Measurements from ENCODE around the gene NEGR1.

The NEGR1 gene

GRCh38 chr1:71834601-71835441 lies 447.5 kb downstream of the NEGR1 start:
- H3K36me3 ChIP-seq (ENCODE audit: control insufficient read depth, insufficient read depth, low read length): no peaks in the 10 kb centered on the region
- DNase-seq: no peak

DNA sequence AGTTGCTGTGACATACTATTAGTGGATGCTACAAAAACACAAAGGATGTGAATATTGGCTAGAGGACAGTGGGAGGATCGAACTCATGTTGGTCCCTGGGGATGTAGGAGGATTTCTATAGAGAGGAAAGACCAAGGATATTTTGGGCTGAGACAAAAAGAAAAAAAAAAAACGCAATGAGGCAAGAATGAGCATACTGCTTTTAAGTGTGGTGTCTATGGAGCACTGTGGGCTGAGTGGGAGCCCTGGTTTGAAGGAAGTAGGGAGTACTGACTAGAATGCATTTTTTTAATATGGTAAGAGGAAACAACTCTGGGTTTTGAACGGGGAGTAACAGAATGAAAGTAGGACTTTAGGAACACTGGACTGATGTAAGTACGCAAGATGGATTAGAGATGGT lies 450.7 kb downstream of the NEGR1 start:
- H3K36me3 ChIP-seq (ENCODE audit: control insufficient read depth, insufficient read depth, low read length): no peaks in the 10 kb centered on the region
- H3K4me3 ChIP-seq (ENCODE audit: insufficient read depth, low read depth, low read length, poor library complexity, severe bottlenecking): no peak overlapping the region
- no peak overlapping the region for H3K27ac ChIP-seq (ENCODE audit: insufficient read depth, low read length, poor library complexity, severe bottlenecking)
- no peaks in the 10 kb centered on the region for H3K9me3 ChIP-seq (ENCODE audit: control insufficient read depth, low read length)
- no peaks in the 10 kb centered on the region for H3K4me1 ChIP-seq (ENCODE audit: control insufficient read depth, insufficient read depth, low read length, poor library complexity, severe bottlenecking)
- DNase-seq: no peak
- no peaks in the 10 kb centered on the region for H3K27me3 ChIP-seq (replicated peaks; ENCODE audit: control insufficient read depth, insufficient read depth, low read length, poor library complexity, severe bottlenecking)

More at GRCh38 chr1:71834601-71835441, 447.5 kb downstream of the NEGR1 start:
- Histone ChIP-seq H3K27ac (ENCODE audit: insufficient read depth, low read length, poor library complexity, severe bottlenecking) (no peak overlapping the region), H3K9me3 (ENCODE audit: control insufficient read depth, low read length) (no peaks in the 10 kb centered on the region), H3K4me1 (ENCODE audit: control insufficient read depth, insufficient read depth, low read length, poor library complexity, severe bottlenecking) (no peaks in the 10 kb centered on the region), H3K27me3 (replicated peaks; ENCODE audit: control insufficient read depth, insufficient read depth, low read length, poor library complexity, severe bottlenecking) (no peaks in the 10 kb centered on the region), H3K4me3 (ENCODE audit: insufficient read depth, low read depth, low read length, poor library complexity, severe bottlenecking) (no peak overlapping the region)

- H3K36me3 ChIP-seq (ENCODE audit: control insufficient read depth, insufficient read depth, low read length): no peaks in the 10 kb centered on the region
Observed at GRCh38 chr1:71829346-71829745, 453.0 kb downstream of the NEGR1 start.

DNA sequence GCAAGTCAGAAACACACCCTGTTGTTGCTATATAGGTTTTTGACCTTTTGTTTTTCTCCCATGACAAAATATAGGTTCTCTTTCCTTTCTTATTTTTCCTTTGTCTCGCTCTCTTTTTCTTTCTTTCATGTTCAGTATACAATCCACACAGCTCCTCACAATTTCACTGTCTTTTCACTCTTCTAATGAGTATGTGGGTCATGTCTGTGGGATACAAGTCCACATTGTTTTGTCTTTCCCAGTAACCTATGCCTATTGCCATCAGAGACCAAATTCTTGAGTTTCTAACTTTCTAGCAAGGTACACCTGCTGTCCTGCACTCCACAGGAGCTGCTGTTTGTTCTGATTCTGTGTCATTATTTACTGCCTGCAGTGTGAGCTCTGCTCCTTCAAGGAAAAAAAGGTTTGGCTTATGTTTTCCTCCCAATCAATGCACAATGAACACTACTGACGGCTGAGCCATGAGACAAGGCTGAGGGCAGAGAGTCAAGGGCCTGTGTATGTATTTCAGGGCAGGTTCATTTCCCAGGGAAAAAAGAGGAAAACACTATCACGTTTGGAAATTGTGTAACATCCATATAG lies 453.8 kb downstream of the NEGR1 start:
- H3K27me3 ChIP-seq (replicated peaks; ENCODE audit: control insufficient read depth, insufficient read depth, low read length, poor library complexity, severe bottlenecking): no peaks in the 10 kb centered on the region
- no peaks in the 10 kb centered on the region for H3K36me3 ChIP-seq (ENCODE audit: control insufficient read depth, insufficient read depth, low read length)
- no peak overlapping the region for H3K27ac ChIP-seq (ENCODE audit: insufficient read depth, low read length, poor library complexity, severe bottlenecking)
- no peak overlapping the region for H3K4me3 ChIP-seq (ENCODE audit: insufficient read depth, low read depth, low read length, poor library complexity, severe bottlenecking)
- DNase-seq: no peak
- H3K4me1 ChIP-seq (ENCODE audit: control insufficient read depth, insufficient read depth, low read length, poor library complexity, severe bottlenecking): no peaks in the 10 kb centered on the region
- H3K9me3 ChIP-seq (ENCODE audit: control insufficient read depth, low read length): no peaks in the 10 kb centered on the region

More at GRCh38 chr1:71829346-71829745, 453.0 kb downstream of the NEGR1 start:
- H3K4me1 ChIP-seq (ENCODE audit: control insufficient read depth, insufficient read depth, low read length, poor library complexity, severe bottlenecking): no peaks in the 10 kb centered on the region
- DNase-seq: no peak
- H3K4me3 ChIP-seq (ENCODE audit: insufficient read depth, low read depth, low read length, poor library complexity, severe bottlenecking): no peak overlapping the region
- no peaks in the 10 kb centered on the region for H3K9me3 ChIP-seq (ENCODE audit: control insufficient read depth, low read length)
- no peak overlapping the region for H3K27ac ChIP-seq (ENCODE audit: insufficient read depth, low read length, poor library complexity, severe bottlenecking)
- H3K27me3 ChIP-seq (replicated peaks; ENCODE audit: control insufficient read depth, insufficient read depth, low read length, poor library complexity, severe bottlenecking): no peaks in the 10 kb centered on the region

DNA sequence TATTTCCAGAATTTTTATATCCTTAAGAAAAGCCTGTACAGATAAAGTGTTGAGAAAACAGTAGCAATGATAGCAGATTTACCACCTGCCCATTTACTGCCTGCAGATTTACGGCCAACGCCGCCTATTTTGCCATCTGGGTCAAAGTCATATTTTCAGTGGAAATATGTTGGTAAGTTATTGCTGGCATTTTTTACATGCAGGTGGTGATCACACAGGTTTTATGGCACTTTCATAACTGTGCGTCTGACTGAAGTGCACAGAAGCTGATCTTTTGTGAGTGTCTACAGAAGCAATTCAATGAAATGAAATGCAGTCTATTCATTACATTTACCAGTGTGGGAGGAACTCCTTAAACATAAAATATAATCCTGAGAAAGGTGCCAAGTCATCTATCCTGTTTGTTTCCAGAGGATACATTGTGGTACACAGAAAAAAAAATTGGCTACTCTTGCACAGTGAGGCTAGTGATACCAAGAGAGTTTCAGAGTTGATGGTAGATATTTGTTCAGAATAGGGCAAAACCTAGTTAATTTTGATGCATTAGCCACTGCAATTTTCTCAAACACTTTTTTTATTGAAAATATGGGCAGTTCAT lies 458.5 kb downstream of the NEGR1 start:
- no peaks in the 10 kb centered on the region for H3K9me3 ChIP-seq (ENCODE audit: control insufficient read depth, low read length)
- DNase-seq: no peak
- H3K4me1 ChIP-seq (ENCODE audit: control insufficient read depth, insufficient read depth, low read length, poor library complexity, severe bottlenecking): no peaks in the 10 kb centered on the region
- no peak overlapping the region for H3K4me3 ChIP-seq (ENCODE audit: insufficient read depth, low read depth, low read length, poor library complexity, severe bottlenecking)
- H3K27me3 ChIP-seq (replicated peaks; ENCODE audit: control insufficient read depth, insufficient read depth, low read length, poor library complexity, severe bottlenecking): no peaks in the 10 kb centered on the region
- H3K36me3 ChIP-seq (ENCODE audit: control insufficient read depth, insufficient read depth, low read length): no peaks in the 10 kb centered on the region
- H3K27ac ChIP-seq (ENCODE audit: insufficient read depth, low read length, poor library complexity, severe bottlenecking): no peak overlapping the region

GRCh38 chr1:71817028-71817427 lies 465.3 kb downstream of the NEGR1 start:
- H3K9me3 ChIP-seq (ENCODE audit: control insufficient read depth, low read length): no peaks in the 10 kb centered on the region
- no peaks in the 10 kb centered on the region for H3K36me3 ChIP-seq (ENCODE audit: control insufficient read depth, insufficient read depth, low read length)
- H3K4me1 ChIP-seq (ENCODE audit: control insufficient read depth, insufficient read depth, low read length, poor library complexity, severe bottlenecking): no peaks in the 10 kb centered on the region
- H3K4me3 ChIP-seq (ENCODE audit: insufficient read depth, low read depth, low read length, poor library complexity, severe bottlenecking): no peak overlapping the region
- no peak for DNase-seq
- no peak overlapping the region for H3K27ac ChIP-seq (ENCODE audit: insufficient read depth, low read length, poor library complexity, severe bottlenecking)
- no peaks in the 10 kb centered on the region for H3K27me3 ChIP-seq (replicated peaks; ENCODE audit: control insufficient read depth, insufficient read depth, low read length, poor library complexity, severe bottlenecking)

DNA sequence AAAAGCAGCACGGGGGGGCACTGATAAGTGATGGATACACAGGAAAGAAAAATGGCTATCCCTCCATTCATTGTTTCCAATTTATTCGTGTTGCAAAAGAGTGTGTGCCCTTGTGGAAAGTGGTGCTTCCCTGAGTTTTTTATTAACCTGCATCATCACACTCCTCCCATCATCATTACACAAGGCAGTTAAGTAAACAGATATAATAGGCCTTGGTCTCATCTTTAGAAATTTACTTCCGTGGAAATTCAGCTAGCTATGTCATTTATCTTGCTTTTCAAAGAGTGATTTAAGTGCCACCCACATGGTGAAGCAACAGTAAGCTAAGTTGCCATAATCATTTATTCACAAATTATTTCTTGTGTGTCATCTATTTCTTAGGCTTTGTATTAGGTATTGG lies 473.3 kb downstream of the NEGR1 start:
- Histone ChIP-seq H3K4me1 (ENCODE audit: control insufficient read depth, insufficient read depth, low read length, poor library complexity, severe bottlenecking) (no peaks in the 10 kb centered on the region), H3K4me3 (ENCODE audit: insufficient read depth, low read depth, low read length, poor library complexity, severe bottlenecking) (no peak overlapping the region), H3K36me3 (ENCODE audit: control insufficient read depth, insufficient read depth, low read length) (no peaks in the 10 kb centered on the region), H3K9me3 (ENCODE audit: control insufficient read depth, low read length) (no peaks in the 10 kb centered on the region), H3K27ac (ENCODE audit: insufficient read depth, low read length, poor library complexity, severe bottlenecking) (no peak overlapping the region), H3K27me3 (replicated peaks; ENCODE audit: control insufficient read depth, insufficient read depth, low read length, poor library complexity, severe bottlenecking) (no peaks in the 10 kb centered on the region)
- DNase-seq: no peak

- Histone ChIP-seq H3K27me3 (replicated peaks; ENCODE audit: control insufficient read depth, insufficient read depth, low read length, poor library complexity, severe bottlenecking) (no peaks in the 10 kb centered on the region), H3K9me3 (ENCODE audit: control insufficient read depth, low read length) (no peaks in the 10 kb centered on the region), H3K4me1 (ENCODE audit: control insufficient read depth, insufficient read depth, low read length, poor library complexity, severe bottlenecking) (no peaks in the 10 kb centered on the region), H3K4me3 (ENCODE audit: insufficient read depth, low read depth, low read length, poor library complexity, severe bottlenecking) (no peak overlapping the region), H3K27ac (ENCODE audit: insufficient read depth, low read length, poor library complexity, severe bottlenecking) (no peak overlapping the region), H3K36me3 (ENCODE audit: control insufficient read depth, insufficient read depth, low read length) (no peaks in the 10 kb centered on the region)
- DNase-seq: no peak
Observed at GRCh38 chr1:71804140-71804539, 478.2 kb downstream of the NEGR1 start.

DNA sequence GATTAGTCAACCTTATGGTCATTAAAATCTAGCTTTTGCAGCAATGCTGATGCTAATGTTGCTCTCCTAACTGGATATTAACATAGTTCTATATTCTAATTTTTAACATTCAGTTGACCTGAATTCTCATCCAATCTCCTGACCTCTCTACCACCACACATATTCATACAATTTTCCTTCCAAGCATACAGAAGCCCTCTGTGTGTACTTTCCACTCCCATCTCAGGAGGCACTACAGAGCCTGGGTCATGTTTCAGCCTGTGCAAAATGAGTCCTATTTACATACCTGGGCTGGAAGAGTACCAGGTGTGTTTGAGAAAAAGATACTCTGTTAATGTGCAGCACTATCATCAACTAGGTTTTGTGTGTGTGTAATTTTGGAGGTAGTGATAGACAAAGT lies 486.3 kb downstream of the NEGR1 start:
- Histone ChIP-seq H3K9me3 (ENCODE audit: control insufficient read depth, low read length) (no peaks in the 10 kb centered on the region), H3K4me1 (ENCODE audit: control insufficient read depth, insufficient read depth, low read length, poor library complexity, severe bottlenecking) (no peaks in the 10 kb centered on the region), H3K4me3 (ENCODE audit: insufficient read depth, low read depth, low read length, poor library complexity, severe bottlenecking) (no peak overlapping the region), H3K36me3 (ENCODE audit: control insufficient read depth, insufficient read depth, low read length) (no peaks in the 10 kb centered on the region), H3K27ac (ENCODE audit: insufficient read depth, low read length, poor library complexity, severe bottlenecking) (no peak overlapping the region), H3K27me3 (replicated peaks; ENCODE audit: control insufficient read depth, insufficient read depth, low read length, poor library complexity, severe bottlenecking) (no peaks in the 10 kb centered on the region)
- no peak for DNase-seq

GRCh38 chr1:71792264-71792663 lies 490.1 kb downstream of the NEGR1 start:
- no peaks in the 10 kb centered on the region for H3K36me3 ChIP-seq (ENCODE audit: control insufficient read depth, insufficient read depth, low read length)
- H3K27me3 ChIP-seq (replicated peaks; ENCODE audit: control insufficient read depth, insufficient read depth, low read length, poor library complexity, severe bottlenecking): no peaks in the 10 kb centered on the region
- H3K4me3 ChIP-seq (ENCODE audit: insufficient read depth, low read depth, low read length, poor library complexity, severe bottlenecking): no peak overlapping the region
- no peak for DNase-seq
- H3K27ac ChIP-seq (ENCODE audit: insufficient read depth, low read length, poor library complexity, severe bottlenecking): no peak overlapping the region
- no peaks in the 10 kb centered on the region for H3K4me1 ChIP-seq (ENCODE audit: control insufficient read depth, insufficient read depth, low read length, poor library complexity, severe bottlenecking)
- no peaks in the 10 kb centered on the region for H3K9me3 ChIP-seq (ENCODE audit: control insufficient read depth, low read length)

Data from effector memory CD4-positive, alpha-beta T cell (primary cell).